ENCODE data around the gene EFCAB5. TPM values are rescaled to one million over a fixed set of nuclear protein-coding genes. Genes with fewer than 3 reads are reported as not detected.
"Not testable (repeated sequence)": the region's sequence is repeated elsewhere in the genome, so short reads cannot be mapped to it uniquely, and the experiment has no call there.

The EFCAB5 gene
- total RNA-seq, 2 donors from 2014 or later, result 0.55 TPM; not detected in 1

DNA sequence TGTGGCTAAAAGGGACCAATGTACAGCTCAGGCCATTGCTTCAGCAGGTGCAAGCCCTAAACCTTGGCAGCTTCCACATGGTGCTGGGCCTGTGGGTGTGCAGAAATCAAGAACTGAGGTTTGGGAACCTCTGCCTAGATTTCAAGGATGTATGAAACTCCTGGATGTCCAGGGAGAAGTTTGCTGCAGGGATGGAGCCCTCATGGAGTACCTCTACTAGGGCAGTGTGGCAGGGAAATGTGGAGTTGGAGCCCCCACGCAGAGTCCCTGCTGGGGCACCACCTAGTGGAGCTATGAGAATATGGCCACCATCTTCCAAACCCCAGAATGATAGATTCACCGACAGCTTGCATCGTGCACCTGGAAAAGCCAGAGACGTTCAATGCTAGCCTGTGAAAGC lies 13.0 kb downstream of the EFCAB5 start:
- Mint-ChIP-seq H3K27me3 (no peaks in the 10 kb centered on the region), H3K4me3 (no peak overlapping the region), H3K4me1 (peaks cover 2% of the 10 kb centered on the region), H3K36me3 (ENCODE audit: low read depth) (no peaks in the 10 kb centered on the region), H3K27ac (no peak overlapping the region)
- ATAC-seq (no peak), DNase-seq (no peak)
- H3K9me3 ChIP-seq (ENCODE audit: control insufficient read depth, low read length, poor library complexity, severe bottlenecking), result no peaks in the 10 kb centered on the region

- DNase-seq (no peak), ATAC-seq (no peak)
- H3K4me3 Mint-ChIP-seq, result no peak overlapping the region
- H3K36me3 Mint-ChIP-seq (ENCODE audit: low read depth), result no peaks in the 10 kb centered on the region
- H3K27me3 Mint-ChIP-seq, result no peaks in the 10 kb centered on the region
- H3K4me1 Mint-ChIP-seq, result peaks cover 2% of the 10 kb centered on the region
- H3K27ac Mint-ChIP-seq, result no peak overlapping the region
- H3K9me3 ChIP-seq (ENCODE audit: control insufficient read depth, low read length, poor library complexity, severe bottlenecking), result no peaks in the 10 kb centered on the region
Measured at GRCh38 chr17:29956225-29956624, 14.8 kb downstream of the EFCAB5 start.

- not testable (repeated sequence) for DNase-seq; ATAC-seq; H3K27me3 Mint-ChIP-seq; H3K27ac Mint-ChIP-seq; H3K4me1 Mint-ChIP-seq; H3K9me3 ChIP-seq (ENCODE audit: control insufficient read depth, low read length, poor library complexity, severe bottlenecking); H3K36me3 Mint-ChIP-seq (ENCODE audit: low read depth); H3K4me3 Mint-ChIP-seq
Measured at GRCh38 chr17:29957488-29957887, 16.1 kb downstream of the EFCAB5 start.

DNA sequence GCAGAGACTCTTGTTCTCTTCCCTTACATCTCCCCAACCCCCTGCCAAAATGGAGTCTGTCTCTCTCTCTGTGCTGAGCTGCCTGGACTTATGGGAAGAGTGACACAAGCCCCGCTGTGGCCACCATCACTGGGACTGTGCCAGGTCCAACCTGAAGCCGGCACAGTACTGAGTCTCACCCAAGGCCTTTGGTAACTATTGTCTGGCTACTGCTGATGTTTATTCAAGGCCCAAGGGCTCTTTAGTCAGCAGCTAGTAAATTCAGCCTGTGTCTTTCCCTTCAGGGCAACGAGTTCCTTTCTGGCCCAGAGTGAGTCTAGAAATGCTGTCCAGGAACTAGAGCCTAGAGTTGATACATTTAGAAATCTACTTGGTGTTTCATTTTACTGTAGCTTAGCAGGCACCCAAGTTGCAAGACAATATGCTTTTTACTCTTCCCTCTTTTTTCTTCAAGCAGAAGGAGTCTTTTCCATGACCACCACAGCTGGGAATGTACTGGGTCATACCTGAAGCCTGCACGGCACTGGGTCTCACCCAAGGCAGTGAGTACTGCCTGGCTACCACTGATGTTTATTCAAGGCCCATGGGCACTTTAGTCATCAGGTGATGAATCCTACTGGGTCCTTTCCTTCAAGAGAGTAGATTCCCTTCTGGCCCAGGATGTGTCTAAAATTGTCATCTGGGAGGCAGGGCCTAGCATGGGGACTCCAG lies 17.7 kb downstream of the EFCAB5 start:
- H3K9me3 ChIP-seq (ENCODE audit: control insufficient read depth, low read length, poor library complexity, severe bottlenecking), result no peaks in the 10 kb centered on the region
- DNase-seq (no peak), ATAC-seq (no peak)
- Mint-ChIP-seq H3K27me3 (no peaks in the 10 kb centered on the region), H3K4me1 (peaks cover 2% of the 10 kb centered on the region), H3K4me3 (no peak overlapping the region), H3K27ac (no peak overlapping the region), H3K36me3 (ENCODE audit: low read depth) (no peaks in the 10 kb centered on the region)

GRCh38 chr17:29959658-29960337 lies 18.4 kb downstream of the EFCAB5 start:
- ATAC-seq (no peak), DNase-seq (no peak)
- Mint-ChIP-seq H3K36me3 (ENCODE audit: low read depth) (no peaks in the 10 kb centered on the region), H3K4me1 (peaks cover 2% of the 10 kb centered on the region), H3K27ac (no peak overlapping the region), H3K27me3 (no peaks in the 10 kb centered on the region), H3K4me3 (no peak overlapping the region)
- no peaks in the 10 kb centered on the region for H3K9me3 ChIP-seq (ENCODE audit: control insufficient read depth, low read length, poor library complexity, severe bottlenecking)

GRCh38 chr17:29962656-29963055 lies 21.2 kb downstream of the EFCAB5 start:
- ATAC-seq, result no peak
- H3K4me3 Mint-ChIP-seq, result no peak overlapping the region
- H3K9me3 ChIP-seq (ENCODE audit: control insufficient read depth, low read length, poor library complexity, severe bottlenecking), result no peaks in the 10 kb centered on the region
- no peak for DNase-seq
- no peak overlapping the region for H3K27ac Mint-ChIP-seq
- H3K36me3 Mint-ChIP-seq (ENCODE audit: low read depth), result no peaks in the 10 kb centered on the region
- no peaks in the 10 kb centered on the region for H3K27me3 Mint-ChIP-seq
- H3K4me1 Mint-ChIP-seq, result no peaks in the 10 kb centered on the region

- no peak for ATAC-seq
- no peaks in the 10 kb centered on the region for H3K27me3 Mint-ChIP-seq
- H3K4me3 Mint-ChIP-seq, result no peak overlapping the region
- H3K36me3 Mint-ChIP-seq (ENCODE audit: low read depth), result no peaks in the 10 kb centered on the region
- no peaks in the 10 kb centered on the region for H3K4me1 Mint-ChIP-seq
- H3K27ac Mint-ChIP-seq, result no peak overlapping the region
- no peaks in the 10 kb centered on the region for H3K9me3 ChIP-seq (ENCODE audit: control insufficient read depth, low read length, poor library complexity, severe bottlenecking)
- no peak for DNase-seq
Measured at GRCh38 chr17:29968271-29968670, 26.8 kb downstream of the EFCAB5 start.

DNA sequence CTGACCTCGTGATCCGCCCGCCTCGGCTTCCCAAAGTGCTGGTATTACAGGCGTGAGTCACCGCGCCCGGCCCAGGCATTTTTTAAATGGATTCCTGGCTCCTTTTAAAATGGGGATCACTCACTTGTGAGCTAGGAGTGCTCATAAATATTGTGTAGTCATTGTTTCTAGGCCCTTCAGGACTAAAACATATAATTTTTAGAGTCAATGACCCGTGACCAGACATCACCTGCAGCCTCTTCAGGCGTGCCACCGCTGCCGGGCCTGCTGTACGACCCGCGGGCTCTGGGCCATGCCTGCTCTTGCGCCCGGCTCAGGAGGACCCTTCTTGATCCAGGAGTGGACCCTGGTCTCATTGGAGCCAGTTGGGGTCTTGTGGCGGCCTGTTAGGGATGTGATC lies 30.8 kb downstream of the EFCAB5 start:
- DNase-seq (no peak), ATAC-seq (no peak)
- Mint-ChIP-seq H3K4me1 (no peaks in the 10 kb centered on the region), H3K4me3 (no peak overlapping the region), H3K27ac (no peak overlapping the region), H3K36me3 (ENCODE audit: low read depth) (no peaks in the 10 kb centered on the region), H3K27me3 (no peaks in the 10 kb centered on the region)
- no peaks in the 10 kb centered on the region for H3K9me3 ChIP-seq (ENCODE audit: control insufficient read depth, low read length, poor library complexity, severe bottlenecking)

DNA sequence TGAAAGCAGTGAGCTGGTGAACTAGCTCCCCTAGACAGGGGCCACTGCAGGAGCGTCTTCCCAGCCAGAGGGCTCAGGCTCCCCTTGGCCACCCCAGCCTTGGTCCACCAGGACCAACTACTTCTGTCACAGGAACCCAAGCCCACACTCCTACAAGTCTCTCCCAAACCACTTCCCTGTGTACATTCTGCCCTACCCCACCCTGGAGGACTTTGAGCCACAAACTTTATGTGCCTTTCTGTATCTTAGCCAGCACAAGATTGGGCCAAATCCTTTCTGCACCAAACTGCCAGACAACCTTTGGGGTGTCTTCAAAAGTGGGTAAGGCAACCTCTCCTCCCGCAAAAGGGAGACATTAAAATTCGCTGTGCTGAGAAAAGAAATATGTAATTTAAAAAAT lies 31.6 kb downstream of the EFCAB5 start:
- no peaks in the 10 kb centered on the region for H3K27me3 Mint-ChIP-seq
- DNase-seq, result no peak
- no peaks in the 10 kb centered on the region for H3K4me1 Mint-ChIP-seq
- H3K4me3 Mint-ChIP-seq, result no peak overlapping the region
- no peak for ATAC-seq
- no peak overlapping the region for H3K27ac Mint-ChIP-seq
- H3K9me3 ChIP-seq (ENCODE audit: control insufficient read depth, low read length, poor library complexity, severe bottlenecking), result no peaks in the 10 kb centered on the region
- H3K36me3 Mint-ChIP-seq (ENCODE audit: low read depth), result no peaks in the 10 kb centered on the region

DNA sequence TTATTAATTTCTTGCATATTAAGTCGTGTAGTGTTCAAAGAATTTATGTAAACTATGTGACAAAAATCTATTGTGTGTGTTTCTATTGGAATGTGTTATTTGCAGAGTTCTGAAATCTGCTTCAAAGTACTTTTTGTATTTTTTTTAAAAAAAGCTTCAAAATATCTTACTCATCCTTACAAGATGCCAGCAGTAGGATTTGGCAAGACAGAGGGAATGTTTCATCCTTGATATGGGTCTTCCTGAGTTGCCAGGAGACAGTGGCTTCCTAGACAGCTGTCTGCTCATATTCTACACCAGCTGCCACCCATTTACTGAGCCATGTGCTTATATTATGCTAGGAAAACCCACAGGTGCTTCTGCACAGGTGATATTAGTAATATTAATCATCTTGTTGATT lies 36.4 kb downstream of the EFCAB5 start:
- ATAC-seq, result no peak
- Mint-ChIP-seq H3K4me1 (no peaks in the 10 kb centered on the region), H3K27me3 (no peaks in the 10 kb centered on the region), H3K36me3 (ENCODE audit: low read depth) (no peaks in the 10 kb centered on the region), H3K4me3 (no peak overlapping the region), H3K27ac (no peak overlapping the region)
- H3K9me3 ChIP-seq (ENCODE audit: control insufficient read depth, low read length, poor library complexity, severe bottlenecking), result peaks cover 2% of the 10 kb centered on the region
- no peak for DNase-seq

DNA sequence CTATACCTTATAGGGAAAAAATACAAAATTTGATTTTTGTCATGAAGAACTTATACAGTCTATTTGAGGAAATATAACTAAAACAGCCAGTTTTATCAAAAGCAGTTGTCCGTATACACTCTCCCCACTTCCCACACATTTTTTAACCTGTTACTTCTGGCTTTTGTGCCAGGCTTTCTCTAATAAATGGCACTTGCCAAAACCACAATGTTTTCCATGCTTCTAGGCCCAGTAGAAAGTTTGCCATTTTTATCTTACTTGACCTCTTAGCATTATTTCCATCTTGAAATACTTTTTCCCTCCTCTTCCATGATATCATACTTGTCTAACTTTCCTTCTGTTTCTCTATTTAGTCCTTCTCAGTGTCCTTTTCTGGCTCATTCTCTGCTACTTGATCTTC lies 38.8 kb downstream of the EFCAB5 start:
- no peak for DNase-seq
- H3K9me3 ChIP-seq (ENCODE audit: control insufficient read depth, low read length, poor library complexity, severe bottlenecking), result peaks cover 2% of the 10 kb centered on the region
- H3K27me3 Mint-ChIP-seq, result peaks cover 5% of the 10 kb centered on the region
- no peak for ATAC-seq
- H3K4me1 Mint-ChIP-seq, result no peaks in the 10 kb centered on the region
- no peak overlapping the region for H3K4me3 Mint-ChIP-seq
- no peak overlapping the region for H3K27ac Mint-ChIP-seq
- peaks cover 2% of the 10 kb centered on the region for H3K36me3 Mint-ChIP-seq (ENCODE audit: low read depth)

- peaks cover 2% of the 10 kb centered on the region for H3K9me3 ChIP-seq (ENCODE audit: control insufficient read depth, low read length, poor library complexity, severe bottlenecking)
- Mint-ChIP-seq H3K27ac (no peak overlapping the region), H3K27me3 (peaks cover 5% of the 10 kb centered on the region), H3K36me3 (ENCODE audit: low read depth) (peaks cover 2% of the 10 kb centered on the region), H3K4me1 (no peaks in the 10 kb centered on the region), H3K4me3 (no peak overlapping the region)
- no peak for ATAC-seq
- no peak for DNase-seq
Measured at GRCh38 chr17:29982991-29983653, 41.7 kb downstream of the EFCAB5 start.

DNA sequence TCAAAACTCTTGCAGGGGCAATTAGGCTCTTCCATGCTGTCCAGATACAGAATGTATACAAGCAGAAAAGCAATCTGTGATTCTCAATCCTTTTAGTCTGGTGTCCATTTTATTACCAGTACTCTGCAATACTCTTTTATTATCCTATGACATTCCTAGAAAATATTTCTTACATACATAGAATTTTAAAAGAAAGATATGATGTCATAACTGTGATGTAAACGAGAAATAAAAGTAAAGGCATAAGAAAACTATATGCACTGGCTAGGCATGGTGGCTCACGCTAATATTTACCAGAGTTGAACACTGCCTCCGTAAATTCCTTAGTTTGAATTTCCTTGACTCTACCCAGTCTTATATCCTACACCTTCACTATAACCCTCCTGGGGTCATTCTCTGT lies 55.0 kb downstream of the EFCAB5 start:
- ATAC-seq (no peak), DNase-seq (no peak)
- peaks cover 5% of the 10 kb centered on the region for H3K27me3 Mint-ChIP-seq
- peaks cover 11% of the 10 kb centered on the region for H3K4me1 Mint-ChIP-seq
- no peaks in the 10 kb centered on the region for H3K36me3 Mint-ChIP-seq (ENCODE audit: low read depth)
- no peak overlapping the region for H3K27ac Mint-ChIP-seq
- H3K9me3 ChIP-seq (ENCODE audit: control insufficient read depth, low read length, poor library complexity, severe bottlenecking), result no peaks in the 10 kb centered on the region
- no peak overlapping the region for H3K4me3 Mint-ChIP-seq
